Adrenal gland (tissue), 12 donors: Measurements from ENCODE around the gene ELMOD1. TPM values are rescaled to one million over a fixed set of nuclear protein-coding genes. Genes with fewer than 3 reads are reported as not detected.

Experiments used
- DNase-seq, 7 donors: peaks; one replicate each; pipeline ENCODE4 v3.0.0-alpha.2; 2019 to 2020
- H3K27ac ChIP-seq, 5 donors: fragments of 200-600 bp; sonication (generic) in 4 of 5; 1 replicate in 3 of 5; 2 replicates in 2 of 5; pipeline versions ENCODE4 v1.5.1 to v1.8.0; 2016 to 2020; ENCODE audit warnings: mild to moderate bottlenecking in 1 of 5
- H3K27me3 ChIP-seq: fragments of 200-600 bp; 2 replicates; pipeline ENCODE4 v1.8.0; 2021
- H3K36me3 ChIP-seq, 2 donors: fragments of 200-600 bp; replicated peaks in 1 of 2; 1 replicate in 1 of 2; 2 replicates in 1 of 2; pipeline versions ENCODE4 v1.5.1 to v1.8.0; 2018 to 2022
- H3K4me1 ChIP-seq, 2 donors: fragments of 200-600 bp; replicated peaks in 1 of 2; 1 replicate in 1 of 2; 2 replicates in 1 of 2; pipeline versions ENCODE4 v1.5.1 to v1.8.0; 2018 to 2021
- H3K4me3 ChIP-seq, 4 donors: fragments of 200-600 bp; sonication (generic) in 3 of 4; one replicate each; pipeline ENCODE4 v1.5.1; 2016 to 2018
- H3K9me3 ChIP-seq, 3 donors: fragments of 200-600 bp; sonication (generic) in 1 of 3; replicated peaks in 1 of 3; 1 replicate in 2 of 3; 2 replicates in 1 of 3; pipeline versions ENCODE4 v1.5.1 to v1.8.0; 2016 to 2021
- POLR2A ChIP-seq, 2 donors: fragments of 450-650 bp; IDR thresholded peaks; one replicate each; pipeline ENCODE4 v1.6.1; 2017; ENCODE audit warnings: antibody characterized with exemption in 2 of 2, mild to moderate bottlenecking in 2 of 2, moderate library complexity in 1 of 2
- WGBS, 4 donors: extraction: QIAGEN DNeasy Blood & Tissue Kit in 2 of 4; methylation state at CpG; one replicate each; pipeline versions ENCODE4 v1.1.5 to v1.1.7; 2013 to 2017; 5-methylcytosine and 5-hydroxymethylcytosine counted together
- intact Hi-C, 2 donors: fragments of 100-400 bp; cut with DNase I; formaldehyde crosslinking; loops; one replicate each; pipeline versions ENCODE4 v1.14.1 to v1.15.0; 2022 to 2023
- polyA plus RNA-seq, 3 donors: library from polyadenylated mRNA; stranded (reverse); fragments of 200-250 nt in 2 of 3; fragments of 350-450 nt in 1 of 3; fragmentation: Illumina TruSeq in 1 of 3; extraction: RNeasy Lipid Tissue Mini Kit (QIAGEN cat#74804) in 1 of 3; gene quantifications; one replicate each; pipeline ENCODE4 v1.2.3, GENCODE V29; 2013 to 2014
- total RNA-seq, 9 donors: library from RNA; depleted of rRNA in 4 of 9; stranded (reverse); fragments of >200 nt in 4 of 9; fragments of 120-200 nt in 1 of 9; fragmentation: NEBNext Ultra II Directional in 1 of 9; extraction: Animal tissue kit (Norgen Biotek cat#: 25700) in 1 of 9; gene quantifications; one replicate each; pipeline versions ENCODE4 v1.1.0 to v1.2.4, GENCODE V29; 2013 to 2023
- TF ChIP-seq, protein P1 (sequence below), 6 experiments: fragments of 450-650 bp in 4 of 6; fragments of 200-600 bp in 2 of 6; sonication (generic) in 1 of 6; IDR thresholded peaks; 1 replicate in 5 of 6; 2 replicates in 1 of 6; pipeline versions ENCODE4 v1.5.1 to v1.8.0; 2016 to 2021; ENCODE audit warnings: antibody characterized with exemption in 6 of 6, mild to moderate bottlenecking in 2 of 6, moderate library complexity in 1 of 6
- donor health status: healthy with polysubstance abuse.
- donor health status: Bipolar disorder and iron deficiency.
- donor health status: DM: yes; HTN: yes; CAD: no.
- donor health status: DM: no; HTN: no; CAD: no.
- donor health status: DM: no; HTN: no; CAD: no.
- donor health status: DM: yes; HTN: yes; CAD: no.

The ELMOD1 gene
- total and polyA plus RNA-seq, 12 donors = 0.23 to 8.5 (median 0.67) TPM; not detected in 2

- Histone ChIP-seq H3K27me3 (peaks cover 34% of the 10 kb centered on the region), H3K9me3 (no peaks in the 10 kb centered on the region), H3K27ac (no peak overlapping the region), H3K4me1 (no peaks in the 10 kb centered on the region), H3K36me3 (no peaks in the 10 kb centered on the region), H3K4me3 (no peak overlapping the region)
- 84 to 90% (median 87%) methylated on average over 8 to 9 of the region's 9 CpGs for WGBS, 4 donors
- TF ChIP-seq, protein P1, sequence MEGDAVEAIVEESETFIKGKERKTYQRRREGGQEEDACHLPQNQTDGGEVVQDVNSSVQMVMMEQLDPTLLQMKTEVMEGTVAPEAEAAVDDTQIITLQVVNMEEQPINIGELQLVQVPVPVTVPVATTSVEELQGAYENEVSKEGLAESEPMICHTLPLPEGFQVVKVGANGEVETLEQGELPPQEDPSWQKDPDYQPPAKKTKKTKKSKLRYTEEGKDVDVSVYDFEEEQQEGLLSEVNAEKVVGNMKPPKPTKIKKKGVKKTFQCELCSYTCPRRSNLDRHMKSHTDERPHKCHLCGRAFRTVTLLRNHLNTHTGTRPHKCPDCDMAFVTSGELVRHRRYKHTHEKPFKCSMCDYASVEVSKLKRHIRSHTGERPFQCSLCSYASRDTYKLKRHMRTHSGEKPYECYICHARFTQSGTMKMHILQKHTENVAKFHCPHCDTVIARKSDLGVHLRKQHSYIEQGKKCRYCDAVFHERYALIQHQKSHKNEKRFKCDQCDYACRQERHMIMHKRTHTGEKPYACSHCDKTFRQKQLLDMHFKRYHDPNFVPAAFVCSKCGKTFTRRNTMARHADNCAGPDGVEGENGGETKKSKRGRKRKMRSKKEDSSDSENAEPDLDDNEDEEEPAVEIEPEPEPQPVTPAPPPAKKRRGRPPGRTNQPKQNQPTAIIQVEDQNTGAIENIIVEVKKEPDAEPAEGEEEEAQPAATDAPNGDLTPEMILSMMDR (IDR thresholded peaks at IDR 0.05) = no peak
- TF ChIP-seq POLR2A (IDR thresholded peaks at IDR 0.05) = no peak
- DNase-seq = no peak
- intact Hi-C loops = no loop called here
Measured at GRCh38 chr11:107605061-107606006, 14.4 kb downstream of the ELMOD1 start.

GRCh38 chr11:107606141-107606540, 15.2 kb downstream of the ELMOD1 start:
- peaks cover 34% of the 10 kb centered on the region for H3K27me3 ChIP-seq
- no peak overlapping the region for H3K27ac ChIP-seq
- intact Hi-C loops = no loop called here
- TF ChIP-seq, protein P1 (IDR thresholded peaks at IDR 0.05) = no peak
- TF ChIP-seq POLR2A (IDR thresholded peaks at IDR 0.05) = no peak
- H3K36me3 ChIP-seq = no peaks in the 10 kb centered on the region
- H3K9me3 ChIP-seq = no peaks in the 10 kb centered on the region
- no peak for DNase-seq
- H3K4me1 ChIP-seq = no peaks in the 10 kb centered on the region
- H3K4me3 ChIP-seq = no peak overlapping the region
- 84 to 96% (median 88%) methylated on average over 3 of the region's 3 CpGs for WGBS, 4 donors

DNA sequence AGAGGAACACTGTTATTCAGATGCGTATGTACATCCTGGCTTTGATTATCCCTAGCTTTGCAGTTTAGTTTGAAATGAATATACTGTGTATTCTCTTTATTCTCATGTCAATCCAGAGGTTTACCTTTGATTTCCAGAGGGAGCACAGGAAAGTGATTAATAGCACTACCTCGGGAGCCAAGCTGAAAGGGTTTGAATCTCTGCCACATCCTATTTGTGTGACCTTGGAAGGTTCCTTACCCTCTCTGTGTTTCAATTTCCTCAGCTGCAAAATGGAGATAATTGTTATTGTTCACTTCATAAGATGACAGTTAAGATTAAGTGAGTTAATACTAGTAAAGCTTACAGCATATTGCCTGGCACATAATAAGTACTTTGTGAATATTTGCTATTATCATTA, 17.9 kb downstream of the ELMOD1 start:
- intact Hi-C loops = no loop called here
- 22 to 25% (median 23%) methylated on average over 2 of the region's 2 CpGs for WGBS, 4 donors
- TF ChIP-seq, protein P1 (IDR thresholded peaks at IDR 0.05) = no peak
- no peak for TF ChIP-seq POLR2A (IDR thresholded peaks at IDR 0.05)

DNA sequence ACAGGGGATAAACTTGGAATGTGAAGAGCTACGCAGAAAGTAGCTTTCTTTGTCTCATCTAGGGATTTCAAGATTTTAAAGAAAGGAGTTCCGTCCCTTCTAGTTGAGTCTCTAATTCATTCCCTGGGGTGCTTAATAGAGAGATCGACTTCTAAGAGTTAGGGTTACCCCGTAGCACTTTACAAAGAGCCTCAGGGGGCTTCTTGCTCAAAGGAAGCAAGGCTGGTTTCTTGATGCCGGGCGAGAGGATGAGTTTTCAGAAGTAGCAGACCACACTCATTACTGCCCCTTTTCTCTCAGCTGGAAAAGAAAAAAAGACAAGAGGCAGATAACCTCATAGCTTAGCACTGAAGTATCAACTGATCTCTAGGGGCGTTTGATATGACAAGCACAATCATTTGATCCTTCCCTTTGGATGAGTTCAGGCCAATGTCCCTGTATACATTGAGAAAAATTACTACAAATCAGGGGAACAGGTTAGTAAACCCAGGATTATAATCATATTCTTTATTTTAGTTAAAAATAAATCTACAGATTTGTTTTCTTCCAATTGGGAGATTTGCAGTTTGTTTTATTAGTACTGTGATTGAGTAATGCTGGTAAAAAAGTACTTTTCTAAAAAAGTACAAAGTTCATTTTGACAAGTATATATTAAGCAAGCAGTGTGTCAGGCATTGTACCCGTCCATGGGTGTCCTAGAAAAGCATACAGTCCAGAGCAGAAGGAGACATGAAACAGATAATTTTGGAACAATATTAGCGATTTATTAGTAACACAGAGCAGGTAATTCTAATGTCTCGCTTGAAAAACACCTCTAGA, 18.7 kb downstream of the ELMOD1 start:
- WGBS, 4 donors = 67 to 72% (median 69%) methylated on average over 10 of the region's 10 CpGs
- no peaks in the 10 kb centered on the region for H3K9me3 ChIP-seq
- H3K36me3 ChIP-seq = no peaks in the 10 kb centered on the region
- intact Hi-C loops = no loop called here
- H3K4me3 ChIP-seq = no peak overlapping the region
- no peak overlapping the region for H3K27ac ChIP-seq
- no peaks in the 10 kb centered on the region for H3K4me1 ChIP-seq
- no peak for TF ChIP-seq POLR2A (IDR thresholded peaks at IDR 0.05)
- TF ChIP-seq, protein P1 (IDR thresholded peaks at IDR 0.05) = no peak
- H3K27me3 ChIP-seq = peaks cover 11% of the 10 kb centered on the region
- DNase-seq = no peak

More for the DNA sequence above, 17.9 kb downstream of the ELMOD1 start:
- Histone ChIP-seq H3K27me3 (peaks cover 17% of the 10 kb centered on the region), H3K36me3 (no peaks in the 10 kb centered on the region), H3K9me3 (no peaks in the 10 kb centered on the region), H3K4me1 (no peaks in the 10 kb centered on the region), H3K27ac (no peak overlapping the region), H3K4me3 (no peak overlapping the region)
- no peak for DNase-seq
